Heart right ventricle (tissue), 16 donors: Measurements from ENCODE around the gene FOXD4L3. TPM values are rescaled to one million over a fixed set of nuclear protein-coding genes. Genes with fewer than 3 reads are reported as not detected.
"Not testable (repeated sequence)": the region's sequence is repeated elsewhere in the genome, so short reads cannot be mapped to it uniquely, and the experiment has no call there.

Experiments used
- ATAC-seq, 8 donors: fragments of 200-7000 bp; cut with Tn5 transposase; one replicate each; pipeline ENCODE4 v1.9.1; 2020; ENCODE audit warnings: mild to moderate bottlenecking in 8 of 8, moderate library complexity in 8 of 8, moderate number of reproducible peaks in 1 of 8
- DNase-seq, 2 donors: peaks; one replicate each; pipeline ENCODE4 v3.0.0-alpha.2; 2020
- H3K27ac ChIP-seq, 10 donors: fragments of 200-600 bp; sonication (generic) in 2 of 10; one replicate each; pipeline versions ENCODE4 v1.5.0 to v1.8.0; 2020 to 2022; ENCODE audit warnings: mild to moderate bottlenecking in 3 of 10
- H3K27me3 ChIP-seq, 7 donors: fragments of 200-600 bp; one replicate each; pipeline ENCODE4 v1.8.0; 2021 to 2022; ENCODE audit warnings: mild to moderate bottlenecking in 2 of 7
- H3K36me3 ChIP-seq, 9 donors: fragments of 200-600 bp; sonication (generic) in 1 of 9; one replicate each; pipeline versions ENCODE4 v1.5.0 to v1.8.0; 2020 to 2022; ENCODE audit warnings: mild to moderate bottlenecking in 2 of 9
- H3K4me1 ChIP-seq, 9 donors: fragments of 200-600 bp; sonication (generic) in 1 of 9; one replicate each; pipeline versions ENCODE4 v1.5.0 to v1.8.0; 2020 to 2022; ENCODE audit warnings: mild to moderate bottlenecking in 4 of 9
- H3K4me3 ChIP-seq, 10 donors: fragments of 200-600 bp; sonication (generic) in 2 of 10; one replicate each; pipeline versions ENCODE4 v1.5.0 to v1.8.0; 2020 to 2022; ENCODE audit warnings: mild to moderate bottlenecking in 7 of 10, moderate library complexity in 2 of 10
- H3K9me3 ChIP-seq, 11 donors: fragments of 200-600 bp in 10 of 11; sonication (generic) in 2 of 11; one replicate each; pipeline versions ENCODE4 v1.5.0 to v1.8.0; 2013 to 2022; ENCODE audit warnings: mild to moderate bottlenecking in 2 of 11, control low read depth in 1 of 11, moderate library complexity in 1 of 11
- WGBS, 2 donors: extraction: QIAGEN DNeasy Blood & Tissue Kit; methylation state at CpG; one replicate each; pipeline ENCODE4 v1.1.7; 2013; ENCODE audit warnings: inconsistent platforms in 1 of 2; 5-methylcytosine and 5-hydroxymethylcytosine counted together
- intact Hi-C, 10 donors: fragments of 100-400 bp; cut with DNase I; formaldehyde crosslinking; loops; one replicate each; pipeline versions ENCODE4 v1.11.1 to v1.14.2; 2022
- polyA plus RNA-seq, 2 donors: library from polyadenylated mRNA; stranded (reverse); fragments of 200-250 nt; gene quantifications; one replicate each; pipeline ENCODE4 v1.2.3, GENCODE V29; 2013
- total RNA-seq, 10 donors: library from RNA; stranded (reverse); fragmentation: NEBNext Ultra II Directional in 3 of 10; extraction: Animal tissue kit (Norgen Biotek cat#: 25700) in 3 of 10; gene quantifications; one replicate each; pipeline versions ENCODE4 v1.2.1 to v1.2.4, GENCODE V29; 2021 to 2023
- TF ChIP-seq, protein P1 (sequence below), 9 donors: fragments of 200-600 bp; sonication (generic) in 2 of 9; IDR thresholded peaks; one replicate each; pipeline versions ENCODE4 v1.5.0 to v1.8.0; 2021 to 2022; ENCODE audit warnings: antibody characterized with exemption in 9 of 9, mild to moderate bottlenecking in 5 of 9, moderate library complexity in 1 of 9
- donor health status: Arrhythmogenic right ventricular cardiomyopathy.
- donor health status: ischemic (EF 13 %, LVEDD 7.1; RV severe dilation, severe dysfunction).
- donor health status: healthy with polysubstance abuse.
- donor health status: DM: no; HTN: yes; CAD: no.
- donor health status: DM: no; HTN: no; CAD: no.
- donor health status: ischemic (EF 25% LVEDD 6.9; RV normal size, moderate dysfunction).
- donor health status: ischemic (EF 25% LVEDD 5.7; RV mildly dilated, moderate dysfunction).
- donor health status: healthy.
- donor health status: DM: yes; HTN: yes; CAD: no.
- donor health status: Ischemic cardiomyopathy.
- donor health status: ischemic (EF 35%, LVEDD 5.7; RV mildly dilated, moderate dysfunction).
- donor health status: nonischemic (EF 11% LVEDD 7.7; RV severe dilation, severe dysfunction).
- donor health status: DM: yes; HTN: yes; CAD: no.
- donor health status: PGD.
- donor health status: ischemic (EF 29% LVEDD 5.4; RV normal size, mild dysfunction).
- donor health status: nonischemic (EF 23%, LVEDD 6.1; RV moderate dilation, normal function).

FOXD4L3 gene
- total and polyA plus RNA-seq, 12 donors = not detected

DNA sequence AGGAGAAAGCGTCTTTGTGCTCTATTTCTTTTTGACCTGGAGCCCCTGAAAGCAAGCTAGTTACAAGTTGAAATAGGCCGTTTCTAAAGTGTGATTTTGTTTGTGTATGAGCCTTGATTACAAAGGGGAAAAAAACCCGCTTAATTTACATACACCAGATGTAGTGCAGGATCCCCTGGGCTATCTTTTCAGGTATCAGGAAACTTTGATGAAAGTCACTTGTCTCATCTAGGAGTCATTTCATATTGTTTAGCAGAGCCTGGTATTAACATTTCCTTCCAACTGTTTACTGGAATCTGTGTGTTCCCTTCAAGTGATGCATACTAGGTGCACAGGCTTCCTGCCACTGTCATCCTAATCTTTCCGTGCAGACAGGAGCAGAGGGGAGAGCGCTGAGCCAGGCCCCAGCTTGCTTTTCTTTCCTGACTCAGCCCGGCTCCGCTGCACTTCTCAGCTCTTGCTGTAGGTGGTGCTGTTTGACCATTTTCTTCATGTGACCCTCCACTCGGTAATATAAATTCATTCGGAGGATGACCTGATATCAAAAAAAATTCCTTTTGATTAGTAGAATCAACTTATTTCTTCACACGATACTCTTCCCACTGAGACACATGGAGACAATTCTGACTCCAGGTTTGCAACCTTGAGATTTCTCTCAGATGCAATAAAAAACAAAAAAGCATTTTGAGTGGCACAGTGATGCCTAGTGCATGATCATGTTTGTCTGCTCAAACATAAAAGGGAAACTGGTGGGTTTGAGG lies 39.8 kb downstream of the FOXD4L3 start:
- H3K27ac ChIP-seq, DNase-seq, H3K4me3 ChIP-seq, H3K4me1 ChIP-seq, H3K36me3 ChIP-seq, H3K27me3 ChIP-seq, H3K9me3 ChIP-seq: not testable (repeated sequence)
- ATAC-seq = peak; percentile 78 to 93 (median 88)
- intact Hi-C loops = loop anchor here in 2 of 10 donors (10.0 kb wide), 2 partner anchors 222 to 232 kb away; no protein-coding TSS in a partner anchor
- 6 to 12% methylated on average over 4 of the region's 10 CpGs for WGBS, 2 donors
- TF ChIP-seq, protein P1, sequence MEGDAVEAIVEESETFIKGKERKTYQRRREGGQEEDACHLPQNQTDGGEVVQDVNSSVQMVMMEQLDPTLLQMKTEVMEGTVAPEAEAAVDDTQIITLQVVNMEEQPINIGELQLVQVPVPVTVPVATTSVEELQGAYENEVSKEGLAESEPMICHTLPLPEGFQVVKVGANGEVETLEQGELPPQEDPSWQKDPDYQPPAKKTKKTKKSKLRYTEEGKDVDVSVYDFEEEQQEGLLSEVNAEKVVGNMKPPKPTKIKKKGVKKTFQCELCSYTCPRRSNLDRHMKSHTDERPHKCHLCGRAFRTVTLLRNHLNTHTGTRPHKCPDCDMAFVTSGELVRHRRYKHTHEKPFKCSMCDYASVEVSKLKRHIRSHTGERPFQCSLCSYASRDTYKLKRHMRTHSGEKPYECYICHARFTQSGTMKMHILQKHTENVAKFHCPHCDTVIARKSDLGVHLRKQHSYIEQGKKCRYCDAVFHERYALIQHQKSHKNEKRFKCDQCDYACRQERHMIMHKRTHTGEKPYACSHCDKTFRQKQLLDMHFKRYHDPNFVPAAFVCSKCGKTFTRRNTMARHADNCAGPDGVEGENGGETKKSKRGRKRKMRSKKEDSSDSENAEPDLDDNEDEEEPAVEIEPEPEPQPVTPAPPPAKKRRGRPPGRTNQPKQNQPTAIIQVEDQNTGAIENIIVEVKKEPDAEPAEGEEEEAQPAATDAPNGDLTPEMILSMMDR (IDR thresholded peaks at IDR 0.05) = peak in 7 of 9 donors; percentile 24 to 41 (median 34)

DNA sequence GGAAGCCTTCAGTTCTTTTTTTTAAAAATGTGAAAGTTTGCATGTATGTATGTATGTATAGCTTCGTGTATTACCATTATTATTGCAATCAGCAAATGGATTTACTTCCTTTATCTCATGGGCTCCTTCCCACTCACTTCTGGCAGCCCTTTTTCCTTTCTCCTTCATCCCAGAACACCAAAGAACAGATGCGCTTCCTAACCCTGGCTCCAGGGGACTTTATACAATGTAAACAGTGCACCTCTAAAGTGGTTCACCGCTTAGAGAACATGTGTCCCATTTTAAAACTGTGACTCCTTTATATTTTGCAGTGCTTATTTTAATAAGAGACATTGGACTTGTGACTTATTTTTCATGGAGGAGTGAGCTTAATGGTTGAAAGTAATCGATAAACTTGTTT lies 40.6 kb downstream of the FOXD4L3 start:
- intact Hi-C loops = loop anchor here in 2 of 10 donors (10.0 kb wide), 2 partner anchors 222 to 232 kb away; no protein-coding TSS in a partner anchor
- WGBS, 2 donors = 64 to 81% methylated on average over 3 of the region's 4 CpGs

DNA sequence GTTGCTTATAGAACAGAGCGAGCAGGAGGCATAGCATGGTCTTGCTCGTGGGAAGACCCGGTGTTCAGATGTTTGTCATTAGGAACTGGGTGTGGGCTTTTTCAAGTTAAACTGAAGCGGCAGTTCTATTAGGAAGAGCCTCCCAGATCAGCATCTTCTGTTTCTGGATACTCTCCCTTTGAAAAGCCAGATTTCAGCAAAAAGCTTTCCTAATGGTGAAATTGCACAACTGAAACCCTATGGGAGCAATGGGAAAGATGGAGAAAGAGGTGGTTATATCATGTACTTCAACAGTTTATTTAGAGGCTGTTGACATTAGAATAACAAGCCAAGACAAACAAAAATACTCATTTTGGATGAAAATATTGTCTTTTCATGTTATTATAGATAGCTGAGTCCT lies 41.3 kb downstream of the FOXD4L3 start:
- H3K27me3 ChIP-seq, H3K36me3 ChIP-seq, H3K9me3 ChIP-seq, H3K4me3 ChIP-seq, H3K27ac ChIP-seq, H3K4me1 ChIP-seq, DNase-seq: not testable (repeated sequence)
- intact Hi-C loops = loop anchor here in 2 of 10 donors (10.0 kb wide), 2 partner anchors 221 to 231 kb away; no protein-coding TSS in a partner anchor
- peak in 3 of 8 donors; percentile 16 to 50 (median 34) for ATAC-seq
- 61 to 62% methylated on average over 3 of the region's 4 CpGs for WGBS, 2 donors

More for the DNA sequence above, 40.6 kb downstream of the FOXD4L3 start:
- not testable (repeated sequence) for DNase-seq, ATAC-seq, H3K4me1 ChIP-seq, H3K27ac ChIP-seq, H3K9me3 ChIP-seq, H3K4me3 ChIP-seq, H3K36me3 ChIP-seq, H3K27me3 ChIP-seq

DNA sequence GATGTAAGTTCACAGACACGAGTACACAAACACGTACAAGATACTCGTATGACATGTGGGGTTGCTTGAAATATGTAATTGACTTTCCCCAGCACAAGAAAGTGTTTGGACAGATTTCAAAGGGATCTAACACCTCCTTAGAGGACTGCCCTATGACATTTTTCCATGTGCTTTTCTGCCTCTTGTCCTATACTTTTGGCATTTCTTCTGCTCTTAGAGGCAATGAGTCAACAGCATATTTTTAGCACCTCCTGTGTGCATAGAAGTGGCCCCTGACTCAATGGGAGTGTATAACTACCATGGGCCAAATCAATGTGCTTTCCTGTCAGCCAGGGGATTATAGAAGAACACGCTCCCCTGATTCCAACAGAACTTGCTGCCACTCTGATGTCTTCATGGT lies 49.0 kb downstream of the FOXD4L3 start:
- H3K27ac ChIP-seq = peak overlapping the region in 2 of 10 donors; percentile 31 to 40
- not testable (repeated sequence) for H3K27me3 ChIP-seq, DNase-seq, H3K4me1 ChIP-seq, H3K36me3 ChIP-seq, H3K9me3 ChIP-seq, H3K4me3 ChIP-seq
- ATAC-seq = peak in 4 of 8 donors; percentile 21 to 66 (median 33)
- WGBS, 2 donors = 63 to 64% methylated on average over 4 of the region's 4 CpGs
- intact Hi-C loops = loop anchor here in 4 of 10 donors (10.0 kb wide), 2 partner anchors 143 to 153 kb away; no protein-coding TSS in a partner anchor

Other genes with a start within 250 kb of the FOXD4L3 start
- 10 to 100 TPM in 4 of 10 donors, 1 to 10 TPM in 6; 2.3 to 12.4 (median 7.7) TPM for gene ZNG1C, start 60.9 kb upstream of the FOXD4L3 start, total RNA-seq
- 10 to 100 TPM in 1 of 2 donors, 1 to 10 TPM in 1; 6.1 to 14.2 TPM for gene ZNG1C, start 60.9 kb upstream of the FOXD4L3 start, polyA plus RNA-seq
- 100 to 1,000 TPM; 133 to 245 (median 181) TPM for gene PGM5, start 53.7 kb downstream of the FOXD4L3 start, total RNA-seq
- gene PGM5, start 53.7 kb downstream of the FOXD4L3 start, polyA plus RNA-seq = 10 to 100 TPM; 26.8 to 58.1 TPM
- under 1 TPM in 1 of 10 donors, not detected in 9; 0.51 TPM for gene TMEM252, start 238.0 kb downstream of the FOXD4L3 start, total RNA-seq
- under 1 TPM in 1 of 2 donors, not detected in 1; 0.03 TPM for gene TMEM252, start 238.0 kb downstream of the FOXD4L3 start, polyA plus RNA-seq